HG02852 (cell line): ENCODE measurements around the gene PIK3C2B.

Source experiments
- ATAC-seq: cut with Tn5 transposase; IDR thresholded peaks from one replicate; pipeline ENCODE4 v1.9.1; 2021; ENCODE audit warnings: mild to moderate bottlenecking, moderate library complexity; ENCODE audit not compliant: unreplicated experiment

The PIK3C2B gene

DNA sequence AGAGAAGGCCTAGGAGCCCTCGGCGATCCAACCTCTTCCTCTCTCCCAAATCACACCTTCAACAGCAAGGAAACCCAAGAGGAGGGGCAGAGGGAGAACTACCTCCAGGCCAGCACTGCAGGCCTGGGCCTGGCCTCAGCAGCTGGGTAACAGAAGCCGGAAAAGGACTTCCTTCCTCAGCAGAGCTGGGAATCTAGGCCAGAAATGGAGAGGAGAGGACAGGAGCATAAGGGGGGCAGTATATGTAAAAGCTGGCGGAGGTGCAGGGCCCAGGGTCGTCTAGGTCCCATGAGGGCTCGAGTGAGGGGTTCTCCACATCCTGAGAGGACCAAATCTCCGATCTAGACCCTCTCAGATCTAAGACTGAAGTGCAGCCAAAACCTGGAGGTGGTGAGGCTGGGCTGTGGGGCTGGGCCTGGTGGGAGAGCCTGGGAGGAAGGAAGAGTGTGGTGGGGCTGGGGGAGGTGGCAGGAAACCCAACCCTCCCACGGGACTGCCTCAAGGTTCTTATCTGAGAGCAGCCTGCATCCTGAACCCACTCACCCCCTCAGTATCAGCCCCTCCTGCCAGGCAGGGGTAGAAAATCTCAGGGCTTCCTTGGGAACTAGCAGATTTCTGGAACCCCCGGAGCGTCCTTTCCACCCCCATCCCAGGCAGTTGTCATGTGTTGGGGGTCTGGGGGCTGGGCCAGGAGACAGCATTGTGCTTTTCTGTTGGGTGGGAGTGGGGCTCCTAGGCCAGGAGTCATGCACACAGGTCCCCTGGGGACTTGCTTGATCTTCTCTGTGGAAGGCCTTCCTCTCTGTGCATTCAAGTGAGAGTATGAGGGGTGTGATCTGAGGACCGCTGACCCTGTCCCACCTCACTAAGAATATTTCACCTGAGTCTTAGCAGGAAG, 33.0 kb downstream of the PIK3C2B start:
- ATAC-seq: no peak

GRCh38 chr1:204460346-204460745, 34.3 kb downstream of the PIK3C2B start:
- ATAC-seq: no peak

GRCh38 chr1:204459706-204460105, 34.9 kb downstream of the PIK3C2B start:
- ATAC-seq: no peak

GRCh38 chr1:204457666-204458065, 36.9 kb downstream of the PIK3C2B start:
- ATAC-seq: no peak

- no peak for ATAC-seq
These were observed 37.7 kb downstream of the PIK3C2B start for GRCh38 chr1:204456826-204457442.

GRCh38 chr1:204455831-204456145, 38.8 kb downstream of the PIK3C2B start:
- ATAC-seq: no peak

- no peak for ATAC-seq
These were observed 39.4 kb downstream of the PIK3C2B start for GRCh38 chr1:204455063-204455830.

- ATAC-seq: no peak
These were observed 40.1 kb downstream of the PIK3C2B start for GRCh38 chr1:204454476-204454875.

DNA sequence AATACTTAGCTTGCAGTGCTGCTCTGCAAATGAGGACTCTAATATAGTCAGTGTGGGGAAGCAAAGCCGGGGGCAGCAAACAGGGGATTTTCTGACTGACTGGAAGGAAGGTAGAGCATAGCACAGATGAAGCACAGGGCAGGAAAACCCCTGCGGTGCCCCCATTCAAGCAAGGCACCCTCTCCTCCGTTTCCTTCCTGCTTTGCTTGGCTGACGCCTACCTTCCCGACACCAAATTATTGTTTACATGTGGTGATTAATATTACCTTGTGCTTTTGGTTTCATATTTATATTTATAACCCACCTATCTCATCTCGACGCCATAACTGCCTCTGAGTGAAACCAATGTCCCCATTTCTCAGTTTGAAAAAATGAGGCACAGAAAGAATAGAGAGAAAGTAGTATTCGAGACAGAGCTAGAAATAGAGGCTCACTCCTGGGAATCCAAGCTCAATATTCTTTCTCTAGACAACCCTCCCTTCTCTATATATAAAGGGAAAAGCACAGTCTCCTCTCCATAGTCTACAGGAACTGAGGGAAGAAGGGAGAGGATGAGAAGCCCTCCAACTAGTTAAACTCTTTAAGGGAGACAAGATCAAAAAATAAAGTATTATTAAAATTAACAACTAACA, 41.3 kb downstream of the PIK3C2B start:
- peak; percentile 76 for ATAC-seq

DNA sequence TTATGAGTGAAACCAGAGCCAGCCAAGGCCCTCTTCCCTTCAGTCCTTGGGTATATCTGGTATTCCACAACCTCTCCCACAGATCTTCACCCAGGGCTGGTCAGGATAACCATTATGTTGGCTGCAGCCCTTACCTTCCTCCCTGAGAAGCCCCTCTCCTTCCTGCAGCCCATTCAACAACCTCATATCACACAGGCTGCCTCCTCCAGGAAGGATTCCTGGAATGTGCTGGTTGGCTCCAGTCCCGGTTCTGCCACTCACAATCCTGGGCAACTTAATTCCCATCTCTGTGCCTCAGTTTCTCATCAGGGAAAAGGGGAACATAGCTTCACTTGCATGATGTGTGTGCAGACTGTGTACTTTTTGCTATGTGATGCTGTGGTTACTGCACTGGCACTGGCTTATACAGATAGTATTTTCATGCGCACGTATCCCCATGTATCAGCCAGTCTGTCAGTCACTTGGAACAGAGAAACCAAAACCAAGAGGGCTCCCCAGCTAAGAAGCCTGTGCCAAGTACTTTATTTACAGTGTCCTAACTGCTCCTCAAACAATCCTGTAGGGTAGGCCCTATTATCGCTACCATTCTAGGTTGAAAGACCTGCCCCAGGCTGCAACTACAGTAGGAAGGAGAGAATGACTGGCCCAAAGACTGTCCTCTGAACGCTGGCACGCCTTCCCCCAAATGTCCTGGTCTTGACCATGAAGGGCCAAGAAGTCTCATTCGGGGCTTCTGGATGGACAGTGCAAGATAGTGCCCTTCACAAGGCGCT, 43.1 kb downstream of the PIK3C2B start:
- ATAC-seq: no peak

GRCh38 chr1:204450461-204451257, 43.9 kb downstream of the PIK3C2B start:
- ATAC-seq: no peak

GRCh38 chr1:204449678-204450280, 44.8 kb downstream of the PIK3C2B start:
- ATAC-seq: no peak

- no peak for ATAC-seq
These were observed 45.5 kb downstream of the PIK3C2B start for GRCh38 chr1:204448991-204449677.

DNA sequence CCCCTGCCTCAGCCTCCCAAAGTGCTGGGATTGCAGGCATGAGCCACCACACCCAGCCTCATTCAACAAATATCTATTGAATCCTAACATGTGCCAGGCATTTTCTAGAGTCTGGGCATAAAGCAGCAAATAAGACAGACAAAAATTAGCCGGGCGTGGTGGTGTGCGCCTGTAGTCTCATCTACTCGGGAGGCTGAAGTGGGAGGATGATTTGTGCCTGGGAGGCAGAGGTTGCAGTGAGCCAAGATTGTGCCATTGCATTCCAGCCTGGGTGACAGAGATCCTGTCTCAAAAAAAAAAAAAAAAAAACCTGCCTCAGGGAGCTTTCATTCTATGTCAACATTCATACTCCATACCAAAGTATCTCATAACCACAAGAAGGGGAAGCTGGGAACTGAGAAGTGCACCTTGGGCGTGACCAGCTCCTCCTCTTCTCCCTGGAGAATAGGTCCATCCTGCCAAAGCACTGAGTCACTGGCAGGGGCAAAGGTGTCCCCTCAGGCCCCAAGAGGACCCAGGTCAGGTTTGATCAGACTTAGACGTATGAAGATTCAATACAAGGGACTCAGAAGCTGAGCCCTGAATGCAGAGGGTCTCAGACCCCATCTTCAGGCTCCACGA, 46.2 kb downstream of the PIK3C2B start:
- no peak for ATAC-seq

DNA sequence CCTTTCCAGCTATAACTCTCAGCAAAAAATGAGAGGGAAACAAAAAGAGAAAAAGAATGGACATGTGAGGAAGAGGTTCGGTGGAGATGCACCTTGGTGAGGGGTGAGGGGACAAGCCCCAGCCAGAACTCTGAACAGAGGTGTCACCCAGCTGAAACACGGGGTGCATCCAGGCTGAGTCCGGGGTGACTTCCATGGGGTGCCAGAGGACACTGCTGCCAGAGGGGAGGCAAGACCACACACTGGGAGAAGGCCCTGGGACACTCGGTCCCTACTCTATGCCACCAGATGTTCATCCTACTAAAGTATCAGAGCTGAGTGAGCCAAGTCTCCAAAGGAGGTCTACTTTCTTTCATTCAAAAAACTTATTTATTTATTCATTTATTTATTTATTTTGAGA, 46.9 kb downstream of the PIK3C2B start:
- ATAC-seq: no peak

DNA sequence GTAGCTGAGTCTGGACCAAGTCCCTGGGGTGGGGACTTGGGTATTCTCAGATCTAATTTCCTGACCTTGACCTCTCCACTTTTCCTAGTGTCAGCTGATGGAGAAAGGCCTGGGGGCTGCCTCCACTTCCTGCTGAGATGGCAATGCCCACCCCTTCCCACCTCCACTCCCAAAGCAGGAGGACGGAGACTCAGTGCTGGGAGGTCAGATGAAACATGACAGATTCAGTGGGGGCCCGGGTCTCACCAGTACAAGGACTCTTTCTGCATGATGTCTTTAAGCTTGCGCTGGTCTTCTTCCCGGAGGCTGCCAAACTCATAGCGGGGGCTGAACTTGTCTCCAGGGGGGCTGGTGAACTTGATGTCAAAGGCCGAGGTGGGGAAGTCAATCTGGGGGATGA, 47.4 kb downstream of the PIK3C2B start:
- no peak for ATAC-seq

DNA sequence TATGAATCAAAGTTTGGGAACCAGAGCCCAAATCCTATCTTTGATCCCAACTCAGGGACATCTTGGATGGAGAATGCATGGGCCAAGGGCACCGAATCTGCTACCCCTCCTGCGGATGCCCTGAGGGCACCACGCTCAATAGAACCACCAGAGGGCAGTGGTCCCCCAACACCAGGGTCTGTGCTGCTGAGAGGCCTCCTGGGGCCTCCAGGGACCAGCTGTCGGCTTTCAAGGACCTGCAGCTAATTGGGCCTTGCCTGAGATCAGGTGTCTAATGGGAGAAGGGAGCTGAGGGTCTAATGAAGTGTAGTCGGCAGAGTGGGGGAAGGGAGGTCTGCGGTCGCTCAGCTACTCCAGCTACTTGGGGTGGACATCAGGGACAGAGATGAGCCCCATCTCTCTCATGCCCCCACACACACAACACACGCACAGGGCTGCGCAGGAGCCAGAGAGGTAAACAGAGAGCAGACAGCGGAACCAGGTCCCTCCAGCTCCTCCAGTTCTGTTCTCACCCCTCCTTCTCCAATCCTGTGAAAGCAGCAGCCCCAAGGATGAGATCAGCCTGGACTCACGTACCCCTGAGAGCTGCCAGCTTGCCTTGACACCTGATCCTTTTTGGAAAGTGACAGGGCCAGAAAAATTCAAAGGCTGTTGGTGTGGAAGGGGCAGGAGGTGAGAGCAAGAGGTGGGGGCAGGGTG, 48.0 kb downstream of the PIK3C2B start:
- ATAC-seq: no peak
